ENCODE measurements around the gene IPO7. TPM values are rescaled to one million over a fixed set of nuclear protein-coding genes. Genes with fewer than 3 reads are reported as not detected.

The IPO7 gene
- total and polyA plus RNA-seq, 10 of the 15 experiments (the other 5 are each of a cell fraction or from before 2014, with no cell fraction given) = 5.0 to 51.4 (median 30.6) TPM

DNA sequence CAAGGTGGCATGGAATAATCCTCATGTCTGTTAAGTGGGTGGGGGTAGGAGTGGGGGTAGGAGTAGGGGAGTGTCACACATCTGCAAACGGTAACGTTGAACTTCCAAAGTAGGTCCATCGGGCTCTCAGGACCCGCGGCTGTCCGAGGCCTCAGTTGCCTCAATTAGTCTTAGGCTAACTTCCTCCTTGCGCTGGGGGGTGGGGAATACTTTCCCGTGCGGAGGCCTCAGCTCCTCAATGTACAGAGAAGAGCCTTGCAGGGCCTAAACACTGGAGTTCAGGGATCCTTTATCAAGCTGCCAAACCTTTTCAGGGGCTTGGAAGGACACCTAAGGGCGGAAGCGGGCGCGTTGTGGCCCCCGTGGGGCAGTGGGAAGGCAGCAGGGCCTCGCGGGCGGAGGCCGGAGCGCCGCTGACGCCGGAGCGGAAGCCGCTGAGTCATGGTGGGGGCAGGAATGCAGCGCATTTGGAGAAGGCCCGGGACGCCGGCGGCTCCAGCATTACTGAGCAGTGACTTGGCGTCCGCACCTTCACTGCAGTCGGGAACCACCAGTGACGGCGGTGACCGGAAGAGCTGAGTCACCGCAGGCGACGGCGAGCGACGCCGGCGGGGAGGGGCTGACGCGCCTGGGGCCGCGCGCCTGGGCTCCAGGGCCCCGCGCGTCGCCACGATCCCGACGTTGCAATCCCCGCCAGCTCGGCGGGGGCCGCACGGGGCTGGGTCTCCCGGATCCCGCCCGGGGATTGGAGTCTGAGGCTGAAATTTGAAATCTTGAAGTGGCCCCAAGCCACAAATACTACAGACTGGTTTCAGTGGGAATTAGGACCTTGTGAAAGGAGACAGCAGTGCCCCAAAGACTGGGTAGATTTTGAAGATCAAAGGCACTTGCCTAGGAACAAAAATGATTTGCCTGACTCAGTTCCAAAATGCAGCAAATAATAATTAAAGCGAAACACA lies 20.2 kb upstream of the IPO7 start (continued):
- TF ChIP-seq ZNF687 (IDR thresholded peaks at IDR 0.05) = peak; percentile 96
- TF ChIP-seq, protein P1, sequence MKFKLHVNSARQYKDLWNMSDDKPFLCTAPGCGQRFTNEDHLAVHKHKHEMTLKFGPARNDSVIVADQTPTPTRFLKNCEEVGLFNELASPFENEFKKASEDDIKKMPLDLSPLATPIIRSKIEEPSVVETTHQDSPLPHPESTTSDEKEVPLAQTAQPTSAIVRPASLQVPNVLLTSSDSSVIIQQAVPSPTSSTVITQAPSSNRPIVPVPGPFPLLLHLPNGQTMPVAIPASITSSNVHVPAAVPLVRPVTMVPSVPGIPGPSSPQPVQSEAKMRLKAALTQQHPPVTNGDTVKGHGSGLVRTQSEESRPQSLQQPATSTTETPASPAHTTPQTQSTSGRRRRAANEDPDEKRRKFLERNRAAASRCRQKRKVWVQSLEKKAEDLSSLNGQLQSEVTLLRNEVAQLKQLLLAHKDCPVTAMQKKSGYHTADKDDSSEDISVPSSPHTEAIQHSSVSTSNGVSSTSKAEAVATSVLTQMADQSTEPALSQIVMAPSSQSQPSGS (IDR thresholded peaks at IDR 0.05; ENCODE audit: low read length) = no peak
- TF ChIP-seq MEF2B (IDR thresholded peaks at IDR 0.05; ENCODE audit: partially characterized antibody, poor library complexity, severe bottlenecking) = peak; percentile 34
- no peak for TF ChIP-seq SREBF1 (IDR thresholded peaks at IDR 0.05; ENCODE audit: low read length)
- no peak for TF ChIP-seq CBX3 (IDR thresholded peaks at IDR 0.05; ENCODE audit: borderline replicate concordance, low read depth)
- TF ChIP-seq ZNF384 (IDR thresholded peaks at IDR 0.05; ENCODE audit: borderline replicate concordance, low read depth, low read length) = no peak
- TF ChIP-seq SUZ12 (IDR thresholded peaks at IDR 0.05; ENCODE audit: unreplicated experiment) = no peak
- no peak for TF ChIP-seq YBX1 (IDR thresholded peaks at IDR 0.05)
- no peak for TF ChIP-seq BMI1 (IDR thresholded peaks at IDR 0.05; ENCODE audit: borderline replicate concordance)
- peak; percentile 91 for TF ChIP-seq DPF2 (IDR thresholded peaks at IDR 0.05)
- TF ChIP-seq ZNF622 (IDR thresholded peaks at IDR 0.05) = no peak
- TF ChIP-seq ASH2L (IDR thresholded peaks at IDR 0.05; ENCODE audit: borderline replicate concordance, low read depth) = no peak
- TF ChIP-seq KLF5 (IDR thresholded peaks at IDR 0.05; ENCODE audit: partially characterized antibody) = peak; percentile 88
- TF ChIP-seq SKIL (IDR thresholded peaks at IDR 0.05; ENCODE audit: low read depth, poor library complexity, severe bottlenecking) = no peak
- peak; percentile 84; the same call in 1 of the 2 replicates for TF ChIP-seq POLR2AphosphoS2 (IDR thresholded peaks at IDR 0.05; ENCODE audit: low read depth, low read length)
- TF ChIP-seq PML (IDR thresholded peaks at IDR 0.05; ENCODE audit: low read length) = peak; percentile 97
- no peak for TF ChIP-seq RAD51 (IDR thresholded peaks at IDR 0.05)
- no peak for TF ChIP-seq CEBPB (IDR thresholded peaks at IDR 0.05; ENCODE audit: borderline replicate concordance in 1 of 2, low read depth in 2 of 2, low read length in 2 of 2)
- TF ChIP-seq POLR2AphosphoS5 (IDR thresholded peaks at IDR 0.05; ENCODE audit: low read length) = peak; percentile 98
- TF ChIP-seq ETV6 (conservative IDR thresholded peaks at IDR 0.05 in 1 of 2, IDR thresholded peaks at IDR 0.05 in 1 of 2; ENCODE audit: borderline replicate concordance in 1 of 2, low read depth in 1 of 2) = peak in 1 of 2 experiments; percentile 27; a peak in 1 of 4 replicates

Measured in GM12878 (cell line).